GM19043 (cell line): ENCODE data around the gene THRAP3.
"Not testable (repeated sequence)": the region's sequence is repeated elsewhere in the genome, so short reads cannot be mapped to it uniquely, and the experiment has no call there.

Experiments
- ATAC-seq: cut with Tn5 transposase; IDR thresholded peaks from one replicate; pipeline ENCODE4 v1.9.1; 2021; ENCODE audit warnings: low read depth; ENCODE audit not compliant: unreplicated experiment

THRAP3 gene

GRCh38 chr1:36248250-36248894, 24.1 kb downstream of the THRAP3 start:
- ATAC-seq = no peak

- no peak for ATAC-seq
Measured at GRCh38 chr1:36251794-36252481, 27.7 kb downstream of the THRAP3 start.

- ATAC-seq = not testable (repeated sequence)
Measured at GRCh38 chr1:36252482-36252824, 28.2 kb downstream of the THRAP3 start.

- ATAC-seq = no peak
Measured at GRCh38 chr1:36253161-36253862, 29.1 kb downstream of the THRAP3 start.

GRCh38 chr1:36256558-36257374, 32.5 kb downstream of the THRAP3 start:
- ATAC-seq = no peak

GRCh38 chr1:36257375-36257767, 33.1 kb downstream of the THRAP3 start:
- no peak for ATAC-seq

- no peak for ATAC-seq
Measured at GRCh38 chr1:36258960-36259344, 34.7 kb downstream of the THRAP3 start.

- ATAC-seq = no peak
Measured at GRCh38 chr1:36268981-36269380, 44.7 kb downstream of the THRAP3 start.

- ATAC-seq = no peak
Measured at GRCh38 chr1:36269408-36269838, 45.2 kb downstream of the THRAP3 start.

GRCh38 chr1:36273024-36273423, 48.8 kb downstream of the THRAP3 start:
- ATAC-seq = no peak

GRCh38 chr1:36274201-36274600, 50.0 kb downstream of the THRAP3 start:
- no peak for ATAC-seq

- no peak for ATAC-seq
Measured at GRCh38 chr1:36276688-36277087, 52.4 kb downstream of the THRAP3 start.

- no peak for ATAC-seq
Measured at GRCh38 chr1:36279110-36279788, 55.0 kb downstream of the THRAP3 start.

GRCh38 chr1:36279789-36280296, 55.6 kb downstream of the THRAP3 start:
- ATAC-seq = no peak

- ATAC-seq = no peak
Measured at GRCh38 chr1:36284061-36284460, 59.8 kb downstream of the THRAP3 start.

- ATAC-seq = no peak
Measured at GRCh38 chr1:36284517-36284916, 60.3 kb downstream of the THRAP3 start.

GRCh38 chr1:36285443-36286101, 61.3 kb downstream of the THRAP3 start:
- no peak for ATAC-seq

- ATAC-seq = no peak
Measured at GRCh38 chr1:36286802-36287201, 62.6 kb downstream of the THRAP3 start.

GRCh38 chr1:36287595-36287994, 63.4 kb downstream of the THRAP3 start:
- ATAC-seq = no peak

GRCh38 chr1:36295390-36295789, 71.1 kb downstream of the THRAP3 start:
- ATAC-seq = no peak
